Measurements from ENCODE around the gene SBNO2. TPM values are rescaled to one million over a fixed set of nuclear protein-coding genes. Genes with fewer than 3 reads are reported as not detected.

SBNO2 gene
- polyA plus RNA-seq, 3 donors = 0.71 to 75.0 (median 2.6) TPM

DNA sequence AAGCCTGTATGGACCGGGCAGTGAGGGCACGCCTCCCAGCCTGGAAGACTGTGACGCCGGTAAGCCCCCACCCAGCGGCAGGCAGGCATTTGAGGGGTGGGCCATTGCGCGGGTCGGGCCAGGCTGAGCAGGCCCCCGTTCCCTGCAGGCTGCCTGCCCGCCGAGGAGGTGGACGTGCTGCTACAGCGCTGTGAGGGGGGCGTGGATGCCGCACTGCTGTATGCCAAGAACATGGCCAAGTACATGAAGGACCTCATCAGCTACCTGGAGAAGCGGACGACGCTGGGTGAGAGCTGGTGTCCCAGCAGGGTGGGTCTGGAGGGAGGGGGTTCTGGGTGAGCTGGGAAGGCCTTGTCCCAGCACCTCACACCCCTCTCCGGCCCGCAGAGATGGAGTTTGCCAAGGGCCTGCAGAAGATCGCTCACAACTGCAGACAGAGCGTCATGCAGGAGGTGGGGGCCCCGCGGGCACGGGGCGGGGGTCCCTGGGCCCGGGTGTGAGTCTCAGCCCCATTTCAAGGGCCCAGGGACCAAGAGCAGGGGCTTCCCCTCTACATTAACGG is 100.0 kb downstream of the SBNO2 start:
- H3K27me3 ChIP-seq (ENCODE audit: control insufficient read depth in 2 of 2, insufficient read depth in 2 of 2, low read length in 2 of 2) = no peaks in the 10 kb centered on the region
- intact Hi-C loops (cut with micrococcal nuclease) = loop anchor here in 1 of 2 donors (2.0 to 5.0 kb wide), 2 partner anchors 13 to 37 kb away; no protein-coding TSS in a partner anchor
- peak overlapping the region; percentile 57 to 76 for H3K4me3 Mint-ChIP-seq
- no peaks in the 10 kb centered on the region for H3K9me3 ChIP-seq (replicated peaks in 1 of 2; ENCODE audit: control insufficient read depth in 1 of 2, insufficient read depth in 1 of 2, low read length in 2 of 2)
- H3K79me2 ChIP-seq (ENCODE audit: insufficient read depth, low read length) = peaks cover 94% of the 10 kb centered on the region
- H2AFZ ChIP-seq (ENCODE audit: insufficient read depth, low read depth, low read length, poor library complexity, severe bottlenecking) = no peak overlapping the region
- 69% methylated on average over 20 of the region's 28 CpGs for WGBS (ENCODE audit: insufficient coverage)
- H3K9ac ChIP-seq (ENCODE audit: insufficient read depth, low read length, poor library complexity, severe bottlenecking) = peak overlapping the region; percentile 8
- peaks cover 95% of the 10 kb centered on the region for H4K20me1 ChIP-seq (ENCODE audit: insufficient read depth, low read length)
- H3K4me2 ChIP-seq (replicated peaks; ENCODE audit: extremely low read depth, low read length, poor library complexity, severe bottlenecking) = peak overlapping the region; percentile 69
- peaks cover 0 to 1% (median 0%) of the 10 kb centered on the region in 3 donors for H3K27me3 Mint-ChIP-seq (ENCODE audit: low read depth in 3 of 3)
- H3K9me3 Mint-ChIP-seq = no peaks in the 10 kb centered on the region
- no peak for DNase-seq
- H3K27ac ChIP-seq (ENCODE audit: low read depth in 1 of 2, low read length in 2 of 2) = peak overlapping the region; percentile 33 to 36
- H3K27ac Mint-ChIP-seq = peak overlapping the region in 6 of 7 donors; percentile 56 to 90 (median 74)
- peaks cover 45 to 84% of the 10 kb centered on the region in 2 donors for H3K36me3 Mint-ChIP-seq
- peaks cover 64% of the 10 kb centered on the region for H3K4me1 Mint-ChIP-seq
- TF ChIP-seq, protein P1, sequence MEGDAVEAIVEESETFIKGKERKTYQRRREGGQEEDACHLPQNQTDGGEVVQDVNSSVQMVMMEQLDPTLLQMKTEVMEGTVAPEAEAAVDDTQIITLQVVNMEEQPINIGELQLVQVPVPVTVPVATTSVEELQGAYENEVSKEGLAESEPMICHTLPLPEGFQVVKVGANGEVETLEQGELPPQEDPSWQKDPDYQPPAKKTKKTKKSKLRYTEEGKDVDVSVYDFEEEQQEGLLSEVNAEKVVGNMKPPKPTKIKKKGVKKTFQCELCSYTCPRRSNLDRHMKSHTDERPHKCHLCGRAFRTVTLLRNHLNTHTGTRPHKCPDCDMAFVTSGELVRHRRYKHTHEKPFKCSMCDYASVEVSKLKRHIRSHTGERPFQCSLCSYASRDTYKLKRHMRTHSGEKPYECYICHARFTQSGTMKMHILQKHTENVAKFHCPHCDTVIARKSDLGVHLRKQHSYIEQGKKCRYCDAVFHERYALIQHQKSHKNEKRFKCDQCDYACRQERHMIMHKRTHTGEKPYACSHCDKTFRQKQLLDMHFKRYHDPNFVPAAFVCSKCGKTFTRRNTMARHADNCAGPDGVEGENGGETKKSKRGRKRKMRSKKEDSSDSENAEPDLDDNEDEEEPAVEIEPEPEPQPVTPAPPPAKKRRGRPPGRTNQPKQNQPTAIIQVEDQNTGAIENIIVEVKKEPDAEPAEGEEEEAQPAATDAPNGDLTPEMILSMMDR (IDR thresholded peaks at IDR 0.05) = no peak
- peak overlapping the region in 1 of 3 experiments; percentile 59 for H3K4me3 ChIP-seq (replicated peaks in 1 of 3; ENCODE audit: low read depth in 2 of 3, low read length in 3 of 3)
- peaks cover 66 to 70% of the 10 kb centered on the region in 2 donors for H3K36me3 ChIP-seq (replicated peaks in 1 of 2; ENCODE audit: control insufficient read depth in 1 of 2, insufficient read depth in 2 of 2, low read length in 2 of 2)
- peaks cover 72 to 87% of the 10 kb centered on the region in 2 donors for H3K4me1 ChIP-seq (ENCODE audit: control insufficient read depth in 1 of 2, insufficient read depth in 2 of 2, low read length in 2 of 2)

DNA sequence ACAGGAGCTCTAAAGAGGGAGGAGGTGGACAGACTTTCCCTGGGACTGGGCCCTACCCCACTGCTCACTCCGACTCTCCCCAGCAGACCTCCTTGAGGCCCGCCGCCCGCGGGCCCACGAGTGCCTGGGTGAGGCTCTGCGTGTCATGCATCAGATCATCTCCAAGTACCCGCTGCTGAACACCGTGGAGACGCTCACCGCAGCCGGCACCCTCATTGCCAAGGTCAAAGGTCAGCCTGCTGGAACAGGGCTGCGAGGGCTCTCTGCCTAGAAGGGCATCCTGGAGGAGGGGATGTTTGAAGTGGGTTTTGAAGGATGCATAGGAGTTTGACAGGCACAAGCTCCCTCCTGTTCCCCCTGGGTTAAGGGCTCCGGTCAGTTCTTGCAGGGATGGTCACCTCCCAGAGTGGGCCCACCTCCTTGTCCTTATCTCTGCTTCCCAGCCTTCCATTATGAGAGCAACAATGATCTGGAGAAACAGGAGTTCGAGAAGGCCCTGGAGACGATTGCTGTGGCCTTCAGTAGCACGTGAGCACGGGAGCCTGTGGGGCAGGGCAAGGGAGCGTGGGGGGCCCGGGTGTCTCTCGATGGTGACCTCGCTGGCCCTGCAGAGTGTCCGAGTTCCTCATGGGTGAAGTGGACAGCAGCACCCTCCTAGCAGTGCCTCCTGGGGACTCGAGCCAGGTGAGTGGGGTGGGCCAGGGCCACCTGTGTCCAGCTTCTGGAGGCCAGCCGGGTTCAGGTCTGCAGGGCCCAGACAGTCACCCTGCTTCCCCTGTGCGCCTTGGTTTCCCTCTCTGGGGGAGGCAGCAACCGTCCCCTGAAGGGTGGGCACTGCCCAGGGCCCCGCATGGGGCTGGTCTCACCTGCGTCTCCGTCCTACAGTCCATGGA is 100.8 kb downstream of the SBNO2 start:
- Histone ChIP-seq H3K36me3 (replicated peaks in 1 of 2; ENCODE audit: control insufficient read depth in 1 of 2, insufficient read depth in 2 of 2, low read length in 2 of 2) (peaks cover 62 to 65% of the 10 kb centered on the region in 2 donors), H4K20me1 (ENCODE audit: insufficient read depth, low read length) (peaks cover 95% of the 10 kb centered on the region), H3K4me1 (ENCODE audit: control insufficient read depth in 1 of 2, insufficient read depth in 2 of 2, low read length in 2 of 2) (peaks cover 80 to 94% of the 10 kb centered on the region in 2 donors), H3K9ac (ENCODE audit: insufficient read depth, low read length, poor library complexity, severe bottlenecking) (no peak overlapping the region), H2AFZ (ENCODE audit: insufficient read depth, low read depth, low read length, poor library complexity, severe bottlenecking) (no peak overlapping the region), H3K79me2 (ENCODE audit: insufficient read depth, low read length) (peaks cover 95% of the 10 kb centered on the region), H3K4me2 (replicated peaks; ENCODE audit: extremely low read depth, low read length, poor library complexity, severe bottlenecking) (peak overlapping the region; percentile 69), H3K4me3 (replicated peaks in 1 of 3; ENCODE audit: low read depth in 2 of 3, low read length in 3 of 3) (peak overlapping the region in 1 of 3 experiments; percentile 59), H3K9me3 (replicated peaks in 1 of 2; ENCODE audit: control insufficient read depth in 1 of 2, insufficient read depth in 1 of 2, low read length in 2 of 2) (no peaks in the 10 kb centered on the region), H3K27me3 (ENCODE audit: control insufficient read depth in 2 of 2, insufficient read depth in 2 of 2, low read length in 2 of 2) (no peaks in the 10 kb centered on the region), H3K27ac (ENCODE audit: low read depth in 1 of 2, low read length in 2 of 2) (peak overlapping the region in 1 of 2 donors; percentile 33)
- TF ChIP-seq, protein P1 (IDR thresholded peaks at IDR 0.05) = no peak
- H3K9me3 Mint-ChIP-seq = no peaks in the 10 kb centered on the region
- H3K4me1 Mint-ChIP-seq = peaks cover 70% of the 10 kb centered on the region
- H3K4me3 Mint-ChIP-seq = no peak overlapping the region
- H3K36me3 Mint-ChIP-seq = peaks cover 48 to 83% of the 10 kb centered on the region in 2 donors
- peak overlapping the region in 5 of 7 donors; percentile 50 to 83 (median 62) for H3K27ac Mint-ChIP-seq
- peaks cover 0 to 1% (median 0%) of the 10 kb centered on the region in 3 donors for H3K27me3 Mint-ChIP-seq (ENCODE audit: low read depth in 3 of 3)
- 89% methylated on average over 12 of the region's 30 CpGs for WGBS (ENCODE audit: insufficient coverage)
- intact Hi-C loops (cut with micrococcal nuclease) = loop anchor here in 1 of 2 donors (2.0 to 5.0 kb wide), 2 partner anchors 13 to 36 kb away; no protein-coding TSS in a partner anchor
- no peak for DNase-seq
